ENCODE results near the gene LY6G6C. TPM values are rescaled to one million over a fixed set of nuclear protein-coding genes. Genes with fewer than 3 reads are reported as not detected.

LY6G6C gene
- total and polyA plus RNA-seq, 2 of the 13 experiments (the other 11 are each of a cell fraction or from before 2014, with no cell fraction given) = 0.15 TPM; not detected in 1

GRCh38 chr6:31763619-31763940, 42.0 kb upstream of the LY6G6C start (continued):
- TF ChIP-seq ZNF3 (CRISPR knock-in tag; IDR thresholded peaks at IDR 0.05) (no peak), ZNF75D (CRISPR knock-in tag; IDR thresholded peaks at IDR 0.05; ENCODE audit: borderline replicate concordance) (no peak), ZNF143 (CRISPR knock-in tag; IDR thresholded peaks at IDR 0.05) (no peak), KLF12 (CRISPR knock-in tag; IDR thresholded peaks at IDR 0.05; ENCODE audit: borderline replicate concordance) (no peak), SMAD1 (CRISPR knock-in tag; IDR thresholded peaks at IDR 0.05; ENCODE audit: borderline replicate concordance, low read depth) (no peak), KAT7 (CRISPR knock-in tag; IDR thresholded peaks at IDR 0.05; ENCODE audit: borderline replicate concordance) (no peak), TRIM22 (IDR thresholded peaks at IDR 0.05) (no peak), MTA3 (CRISPR knock-in tag; IDR thresholded peaks at IDR 0.05) (no peak), CTCF (CRISPR knock-in tag; IDR thresholded peaks at IDR 0.05) (peak; percentile 77), CEBPG (CRISPR knock-in tag; IDR thresholded peaks at IDR 0.05) (no peak), SMC3 (IDR thresholded peaks at IDR 0.05; ENCODE audit: low read length) (peak; percentile 49; the same call in 1 of the 2 replicates), SOX6 (IDR thresholded peaks at IDR 0.05) (no peak), SOX6 (CRISPR knock-in tag; IDR thresholded peaks at IDR 0.05) (no peak), ATF7 (IDR thresholded peaks at IDR 0.05) (no peak), ATF7 (CRISPR knock-in tag; IDR thresholded peaks at IDR 0.05) (no peak), ZNF891 (CRISPR knock-in tag; IDR thresholded peaks at IDR 0.05) (no peak), ZNF691 (CRISPR knock-in tag; IDR thresholded peaks at IDR 0.05; ENCODE audit: borderline replicate concordance, low read depth) (peak; percentile 45; the same call in 1 of the 2 replicates), RBM22 (optimal IDR thresholded peaks at IDR 0.05; ENCODE audit: low read length) (no peak), NFE2 (CRISPR knock-in tag; IDR thresholded peaks at IDR 0.05) (no peak), POLR2G (IDR thresholded peaks at IDR 0.05; ENCODE audit: low read depth, low read length) (0 out of 2 replicates have a peak, but pooled peaks have one; percentile 34), ZSCAN22 (CRISPR knock-in tag; IDR thresholded peaks at IDR 0.05) (no peak), SSRP1 (CRISPR knock-in tag; IDR thresholded peaks at IDR 0.05) (no peak), ZNF30 (CRISPR knock-in tag; IDR thresholded peaks at IDR 0.05) (no peak), SP5 (CRISPR knock-in tag; IDR thresholded peaks at IDR 0.05; ENCODE audit: borderline replicate concordance, low read depth) (no peak), FOXK2 (IDR thresholded peaks at IDR 0.05) (0 out of 2 replicates have a peak, but pooled peaks have one; percentile 19), XRCC5 (optimal IDR thresholded peaks at IDR 0.05; ENCODE audit: low read length) (no peak), ZNF543 (CRISPR knock-in tag; IDR thresholded peaks at IDR 0.05) (no peak), NR2F6 (IDR thresholded peaks at IDR 0.05) (no peak), NR2F6 (CRISPR knock-in tag; IDR thresholded peaks at IDR 0.05) (peak; percentile 30; the same call in 1 of the 2 replicates), CSRNP1 (CRISPR knock-in tag; IDR thresholded peaks at IDR 0.05) (no peak), ZNF441 (CRISPR knock-in tag; IDR thresholded peaks at IDR 0.05; ENCODE audit: borderline replicate concordance) (no peak), NFATC3 (CRISPR knock-in tag; IDR thresholded peaks at IDR 0.05) (no peak), ATAD3A (CRISPR knock-in tag; IDR thresholded peaks at IDR 0.05) (no peak)

Data from HepG2 (cell line).